Caco-2 (cell line): ENCODE results near the gene DSEL. TPM values are rescaled to one million over a fixed set of nuclear protein-coding genes. Genes with fewer than 3 reads are reported as not detected.

Source experiments
- BruUV-seq: library from RNA; stranded (reverse); fragments of 400-500 nt; replicated peaks from 2 replicates; lab custom pipeline; 2021; lab: Mats Ljungman, UMichigan
- CTCF ChIA-PET: fragments of 300-600 bp; sonication (Branson Sonifier 250); formaldehyde crosslinking; loops from one replicate; lab custom pipeline; 2022; ENCODE audit warnings: antibody characterized with exemption; lab: Charles Lee
- POLR2A ChIA-PET: fragments of 300-600 bp; sonication (Branson Sonifier 250); formaldehyde crosslinking; loops from one replicate; lab custom pipeline; 2022; ENCODE audit warnings: antibody characterized with exemption; lab: Charles Lee
- DNase-seq, 2 experiments: peaks; one replicate each; pipeline versions ENCODE4 v3.0.0 to v3.0.0-alpha.2; 2020 to 2022
- H3K27me3 ChIP-seq: replicated peaks from 2 replicates; pipeline ENCODE4 v1.6.0; 2011; ENCODE audit warnings: low read length; ENCODE audit not compliant: control insufficient read depth, insufficient read depth
- H3K36me3 ChIP-seq: 2 replicates; pipeline ENCODE4 v1.5.1; 2011; ENCODE audit warnings: low read length; ENCODE audit not compliant: control insufficient read depth, insufficient read depth
- H3K4me1 ChIP-seq: fragments of 250-450 bp; sonication (Bioruptor Pico); 2 replicates; pipeline ENCODE4 v1.5.1; 2020; ENCODE audit warnings: mild to moderate bottlenecking
- H3K4me3 ChIP-seq: 2 replicates; pipeline ENCODE4 v1.5.1; 2011; ENCODE audit warnings: low read depth, mild to moderate bottlenecking, control low read depth, low read length
- H3K9me3 ChIP-seq: fragments of 250-450 bp; sonication (Bioruptor Pico); 2 replicates; pipeline ENCODE4 v1.5.1; 2020; ENCODE audit warnings: mild to moderate bottlenecking, moderate library complexity
- H3K27ac Mint-ChIP-seq: one replicate; pipeline ENCODE4 v1.8.0; 2022; ENCODE audit warnings: mixed read lengths; ENCODE audit not compliant: unreplicated experiment
- H3K27me3 Mint-ChIP-seq: one replicate; pipeline ENCODE4 v1.8.0; 2022; ENCODE audit warnings: mixed read lengths; ENCODE audit not compliant: insufficient read depth, unreplicated experiment
- H3K36me3 Mint-ChIP-seq: one replicate; pipeline ENCODE4 v1.8.0; 2022; ENCODE audit warnings: mild to moderate bottlenecking, mixed read lengths; ENCODE audit not compliant: insufficient read depth, unreplicated experiment
- H3K4me1 Mint-ChIP-seq: one replicate; pipeline ENCODE4 v1.8.0; 2022; ENCODE audit warnings: low read depth, mixed read lengths; ENCODE audit not compliant: unreplicated experiment
- H3K4me3 Mint-ChIP-seq: one replicate; pipeline ENCODE4 v1.8.0; 2022; ENCODE audit warnings: mild to moderate bottlenecking, moderate library complexity, mixed read lengths; ENCODE audit not compliant: unreplicated experiment
- H3K9me3 Mint-ChIP-seq: one replicate; pipeline ENCODE4 v1.8.0; 2022; ENCODE audit warnings: mixed read lengths; ENCODE audit not compliant: unreplicated experiment
- intact Hi-C: fragments of 100-400 bp; cut with micrococcal nuclease; formaldehyde crosslinking; loops from one replicate; pipeline ENCODE4 v1.10.0; 2022; ENCODE audit not compliant: unreplicated experiment
- total RNA-seq: library from RNA; stranded (reverse); gene quantifications from 2 replicates; pipeline ENCODE4 v1.2.3, GENCODE V29; 2022
- TF ChIP-seq, protein P1 (sequence below), 2 experiments: fragments of 200-600 bp in 1 of 2; IDR thresholded peaks; 1 replicate in 1 of 2; 2 replicates in 1 of 2; pipeline versions ENCODE4 v1.5.1 to v1.8.0; 2011 to 2022; ENCODE audit warnings: antibody characterized with exemption in 1 of 2, control low read depth in 1 of 2, inconsistent platforms in 1 of 2, low read depth in 1 of 2, low read length in 1 of 2, mild to moderate bottlenecking in 1 of 2, moderate library complexity in 1 of 2; ENCODE audit not compliant: insufficient read depth in 1 of 2, severe bottlenecking in 1 of 2, unreplicated experiment in 1 of 2

Gene DSEL
- total RNA-seq, 1 experiment from 2014 or later: 0.18 TPM

DNA sequence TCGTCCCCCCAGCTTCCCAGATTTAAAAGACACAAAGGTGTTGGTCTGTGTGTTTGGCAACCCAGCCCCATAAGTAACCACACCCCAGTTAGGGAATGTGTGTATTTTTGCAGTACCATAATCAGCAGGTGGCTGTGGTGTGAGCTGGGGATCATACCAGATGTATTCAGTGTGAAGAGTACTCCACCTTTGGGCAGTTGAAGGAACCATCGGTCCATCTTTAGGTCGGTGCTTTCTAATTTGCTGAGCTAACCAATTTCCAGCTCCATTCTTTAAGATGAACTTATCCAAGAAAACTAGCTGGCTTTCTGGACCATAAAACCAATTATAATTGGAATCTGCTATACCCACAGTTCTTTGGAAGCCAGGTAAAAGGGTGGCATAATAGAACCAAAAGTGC is 3.2 kb downstream of the DSEL start:
- POLR2A ChIA-PET: no interaction called here
- no peaks in the 10 kb centered on the region for H3K9me3 Mint-ChIP-seq
- no peaks in the 10 kb centered on the region for H3K36me3 Mint-ChIP-seq
- Histone ChIP-seq H3K9me3 (no peaks in the 10 kb centered on the region), H3K4me1 (no peaks in the 10 kb centered on the region), H3K4me3 (no peak overlapping the region), H3K27me3 (no peaks in the 10 kb centered on the region), H3K36me3 (no peaks in the 10 kb centered on the region)
- BruUV-seq: no TSS peak
- TF ChIP-seq, protein P1, sequence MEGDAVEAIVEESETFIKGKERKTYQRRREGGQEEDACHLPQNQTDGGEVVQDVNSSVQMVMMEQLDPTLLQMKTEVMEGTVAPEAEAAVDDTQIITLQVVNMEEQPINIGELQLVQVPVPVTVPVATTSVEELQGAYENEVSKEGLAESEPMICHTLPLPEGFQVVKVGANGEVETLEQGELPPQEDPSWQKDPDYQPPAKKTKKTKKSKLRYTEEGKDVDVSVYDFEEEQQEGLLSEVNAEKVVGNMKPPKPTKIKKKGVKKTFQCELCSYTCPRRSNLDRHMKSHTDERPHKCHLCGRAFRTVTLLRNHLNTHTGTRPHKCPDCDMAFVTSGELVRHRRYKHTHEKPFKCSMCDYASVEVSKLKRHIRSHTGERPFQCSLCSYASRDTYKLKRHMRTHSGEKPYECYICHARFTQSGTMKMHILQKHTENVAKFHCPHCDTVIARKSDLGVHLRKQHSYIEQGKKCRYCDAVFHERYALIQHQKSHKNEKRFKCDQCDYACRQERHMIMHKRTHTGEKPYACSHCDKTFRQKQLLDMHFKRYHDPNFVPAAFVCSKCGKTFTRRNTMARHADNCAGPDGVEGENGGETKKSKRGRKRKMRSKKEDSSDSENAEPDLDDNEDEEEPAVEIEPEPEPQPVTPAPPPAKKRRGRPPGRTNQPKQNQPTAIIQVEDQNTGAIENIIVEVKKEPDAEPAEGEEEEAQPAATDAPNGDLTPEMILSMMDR (IDR thresholded peaks at IDR 0.05; ENCODE audit: insufficient read depth in 1 of 2, low read depth in 1 of 2, low read length in 1 of 2, severe bottlenecking in 1 of 2, unreplicated experiment in 1 of 2): no peak
- no peak overlapping the region for H3K4me3 Mint-ChIP-seq
- DNase-seq: peak in 1 of 2 experiments; percentile 1
- CTCF ChIA-PET: no interaction called here
- H3K4me1 Mint-ChIP-seq: peaks cover 5% of the 10 kb centered on the region
- intact Hi-C loops: loop anchor here (1.0 kb wide), 1 partner anchor 296 kb away; no protein-coding TSS in a partner anchor
- H3K27me3 Mint-ChIP-seq: no peaks in the 10 kb centered on the region
- H3K27ac Mint-ChIP-seq: no peak overlapping the region

DNA sequence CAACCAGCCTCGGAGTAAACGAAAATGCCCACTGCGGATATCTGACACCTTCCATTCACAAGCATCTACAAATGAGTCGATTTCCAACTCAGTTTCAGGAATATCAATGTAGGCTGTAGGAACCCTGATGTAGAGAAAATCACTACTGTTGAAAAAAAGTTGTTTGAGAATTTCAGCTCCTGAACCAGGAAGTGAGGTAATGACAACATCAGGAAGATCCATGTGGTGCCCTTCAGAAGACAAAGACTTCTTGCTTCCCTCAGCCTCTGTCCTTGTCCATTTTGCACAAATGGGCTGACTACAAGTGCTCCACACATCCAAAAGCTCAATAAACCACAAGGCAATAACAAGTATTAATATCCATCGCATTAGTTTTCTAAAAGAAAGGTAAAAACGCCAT is 4.7 kb downstream of the DSEL start:
- Histone ChIP-seq H3K9me3 (no peaks in the 10 kb centered on the region), H3K36me3 (no peaks in the 10 kb centered on the region), H3K27me3 (no peaks in the 10 kb centered on the region), H3K4me3 (no peak overlapping the region), H3K4me1 (no peaks in the 10 kb centered on the region)
- CTCF ChIA-PET: no interaction called here
- no peak for DNase-seq
- no peaks in the 10 kb centered on the region for H3K36me3 Mint-ChIP-seq
- no peaks in the 10 kb centered on the region for H3K9me3 Mint-ChIP-seq
- no peak overlapping the region for H3K27ac Mint-ChIP-seq
- intact Hi-C loops: no loop called here
- peaks cover under 1% of the 10 kb centered on the region for H3K4me1 Mint-ChIP-seq
- POLR2A ChIA-PET: no interaction called here
- no peaks in the 10 kb centered on the region for H3K27me3 Mint-ChIP-seq
- H3K4me3 Mint-ChIP-seq: no peak overlapping the region
- TF ChIP-seq, protein P1 (IDR thresholded peaks at IDR 0.05; ENCODE audit: insufficient read depth in 1 of 2, low read depth in 1 of 2, low read length in 1 of 2, severe bottlenecking in 1 of 2, unreplicated experiment in 1 of 2): no peak
- BruUV-seq: no TSS peak

DNA sequence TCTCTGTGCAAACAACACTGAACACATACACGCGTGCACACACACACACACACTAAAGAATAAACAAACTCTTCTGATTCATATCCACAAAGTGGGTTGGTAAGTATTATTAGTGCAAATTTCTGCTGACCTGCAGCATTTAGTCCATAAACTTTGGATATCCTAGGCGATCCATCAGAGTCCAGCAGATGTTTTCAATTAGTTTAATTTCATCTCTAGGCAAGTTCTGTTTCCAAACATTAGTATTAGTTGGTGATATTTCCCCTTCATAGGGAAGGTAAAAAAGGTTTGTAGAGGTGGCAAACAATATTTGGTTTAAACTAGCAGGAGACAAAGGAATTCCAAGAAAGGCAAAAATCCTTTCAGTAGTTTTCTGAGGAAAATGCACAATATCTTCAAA is 5.7 kb downstream of the DSEL start:
- no peaks in the 10 kb centered on the region for H3K4me1 ChIP-seq
- no peak for DNase-seq
- BruUV-seq: no TSS peak
- Mint-ChIP-seq H3K9me3 (no peaks in the 10 kb centered on the region), H3K4me3 (no peak overlapping the region), H3K27ac (no peak overlapping the region), H3K36me3 (no peaks in the 10 kb centered on the region), H3K27me3 (no peaks in the 10 kb centered on the region), H3K4me1 (no peaks in the 10 kb centered on the region)
- CTCF ChIA-PET: no interaction called here
- H3K27me3 ChIP-seq: no peaks in the 10 kb centered on the region
- POLR2A ChIA-PET: no interaction called here
- intact Hi-C loops: no loop called here
- H3K4me3 ChIP-seq: no peak overlapping the region
- H3K9me3 ChIP-seq: no peaks in the 10 kb centered on the region
- TF ChIP-seq, protein P1 (IDR thresholded peaks at IDR 0.05; ENCODE audit: insufficient read depth in 1 of 2, low read depth in 1 of 2, low read length in 1 of 2, severe bottlenecking in 1 of 2, unreplicated experiment in 1 of 2): no peak
- H3K36me3 ChIP-seq: no peaks in the 10 kb centered on the region
